HG02870 (cell line): ENCODE measurements around the gene DIRAS1.
"Not testable (repeated sequence)": the region's sequence is repeated elsewhere in the genome, so short reads cannot be mapped to it uniquely, and the experiment has no call there.

Experiments used
- ATAC-seq: cut with Tn5 transposase; IDR thresholded peaks from one replicate; pipeline ENCODE4 v1.9.1; 2021; ENCODE audit warnings: mild to moderate bottlenecking, moderate library complexity; ENCODE audit not compliant: unreplicated experiment

Gene DIRAS1

DNA sequence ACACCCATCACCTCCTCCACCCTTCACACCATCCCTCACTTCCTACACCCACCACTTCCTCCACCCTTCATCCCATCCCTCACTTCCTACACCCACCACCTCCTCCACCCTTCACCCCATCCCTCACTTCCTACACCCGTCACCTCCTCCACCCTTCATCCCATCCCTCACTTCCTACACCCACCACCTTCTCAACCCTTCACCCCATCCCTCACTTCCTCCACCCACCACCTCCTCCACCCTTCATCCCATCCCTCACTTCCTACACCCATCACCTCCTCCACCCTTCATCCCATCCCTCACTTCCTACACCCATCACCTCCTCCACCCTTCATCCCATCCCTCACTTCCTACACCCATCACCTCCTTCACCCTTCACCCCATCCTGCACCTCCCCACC, 7.1 kb downstream of the DIRAS1 start:
- not testable (repeated sequence) for ATAC-seq

GRCh38 chr19:2713170-2713569, 8.0 kb downstream of the DIRAS1 start:
- not testable (repeated sequence) for ATAC-seq

GRCh38 chr19:2711875-2712205, 9.3 kb downstream of the DIRAS1 start:
- ATAC-seq, result no peak

DNA sequence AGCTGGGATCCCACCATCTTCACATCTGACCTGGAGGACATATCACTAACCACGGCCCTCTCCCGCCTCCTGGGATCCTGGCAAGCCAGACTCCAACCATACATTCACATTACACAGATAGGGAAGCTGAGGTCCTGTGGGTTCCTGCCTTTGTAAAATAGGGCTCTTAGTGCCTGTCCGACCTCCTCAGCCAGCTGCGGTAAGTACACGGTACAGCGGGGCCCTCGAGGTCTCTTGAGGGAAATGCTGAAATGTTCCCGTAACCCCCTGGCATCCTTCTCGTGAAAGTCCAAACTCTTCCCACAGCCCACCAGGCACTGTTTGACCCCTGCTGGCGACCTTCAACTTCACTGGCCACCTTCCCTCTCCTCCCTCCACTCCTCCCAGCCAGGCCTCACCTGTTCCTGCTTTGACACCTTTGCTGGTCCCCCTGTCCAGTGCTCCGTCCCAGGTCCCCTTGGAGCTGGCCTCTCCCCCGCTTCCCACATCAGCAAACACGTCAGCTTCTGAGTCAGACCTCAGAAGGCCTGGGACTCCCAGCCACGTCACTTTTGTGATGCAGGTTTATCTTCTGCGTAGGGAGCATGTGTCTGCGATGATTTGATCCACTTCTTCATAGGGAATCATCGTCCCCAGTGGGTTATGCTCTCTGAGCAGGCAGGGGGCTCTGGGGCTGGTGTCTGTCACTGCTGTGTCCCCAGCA, 9.8 kb downstream of the DIRAS1 start:
- ATAC-seq, result no peak

- ATAC-seq, result no peak
These were observed 14.9 kb downstream of the DIRAS1 start for GRCh38 chr19:2706251-2706650.

GRCh38 chr19:2703691-2704216, 17.4 kb downstream of the DIRAS1 start:
- ATAC-seq, result no peak

DNA sequence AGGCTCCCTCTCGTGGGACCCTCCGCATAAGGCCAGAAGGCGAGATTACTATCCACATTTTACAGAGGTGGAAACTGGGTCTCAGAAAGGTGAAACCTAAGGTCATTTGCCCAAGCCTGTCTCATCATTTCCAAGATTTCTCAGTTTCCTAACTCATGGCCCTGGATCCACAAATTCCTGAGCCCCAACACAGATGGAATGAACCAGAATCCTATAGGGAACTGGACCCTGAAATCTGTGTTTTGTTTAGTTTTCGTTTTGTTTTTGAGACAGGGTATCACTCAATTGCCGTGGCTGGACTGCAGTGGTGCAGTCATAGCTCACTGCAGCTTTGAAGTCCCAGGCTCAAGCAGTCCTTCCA, 18.1 kb downstream of the DIRAS1 start:
- no peak for ATAC-seq

DNA sequence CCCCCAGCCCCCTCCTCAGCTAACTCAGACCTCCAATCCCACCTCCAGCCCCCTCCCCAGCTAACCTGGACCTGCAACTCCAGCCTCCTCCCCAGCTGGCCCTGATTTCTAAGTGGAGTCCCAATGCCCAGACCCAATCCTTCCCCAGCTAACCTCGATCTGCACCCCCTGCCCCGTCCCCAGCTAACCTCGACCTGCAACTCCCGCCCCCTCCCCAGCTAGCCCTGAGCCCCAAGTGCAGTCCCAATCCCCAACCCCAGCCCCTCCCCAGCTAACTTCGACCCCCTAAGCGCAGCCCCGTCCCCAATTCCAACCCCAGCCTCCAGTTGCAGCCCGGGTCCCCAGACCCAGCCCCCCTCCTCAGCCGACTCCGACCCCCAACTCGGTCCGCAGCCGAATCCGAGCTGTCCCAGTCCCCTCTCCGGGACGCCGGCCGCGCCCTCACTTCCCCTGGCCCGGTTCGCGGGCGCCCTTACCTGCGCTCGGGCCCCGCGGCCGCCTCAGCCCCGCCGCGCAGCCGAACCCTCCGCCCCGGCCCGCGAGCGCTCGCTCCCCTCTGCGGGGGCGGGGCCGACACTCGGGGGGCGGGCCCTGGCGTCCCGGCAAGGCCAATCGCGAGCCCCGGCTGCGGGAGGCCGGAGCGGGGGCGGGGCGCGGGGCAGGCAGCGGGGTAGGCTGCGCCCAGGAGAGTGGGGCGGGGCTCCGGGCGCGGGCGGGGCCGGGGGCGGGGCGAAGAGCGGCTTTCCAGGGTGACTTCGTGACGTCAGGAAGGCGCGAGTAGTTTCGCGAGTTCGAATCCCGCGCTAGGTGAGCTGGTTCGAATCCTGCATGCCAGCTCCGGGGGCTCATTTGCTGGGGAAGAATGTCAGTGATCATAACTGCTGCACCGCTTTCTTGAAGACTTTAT, 18.7 kb downstream of the DIRAS1 start, which contains the start of gene GNG7:
Gene GNG7, minus strand, starts transcription at position 525 of the 907 bp plus-strand sequence. CDS start 182,006 bp downstream, outside the sequence.
- ATAC-seq, result no peak

- ATAC-seq, result no peak
These were observed 19.6 kb downstream of the DIRAS1 start for GRCh38 chr19:2701361-2702169.

GRCh38 chr19:2700660-2701360, 20.4 kb downstream of the DIRAS1 start:
- no peak for ATAC-seq

GRCh38 chr19:2699413-2700140, 21.6 kb downstream of the DIRAS1 start:
- no peak for ATAC-seq

- ATAC-seq, result no peak
These were observed 27.0 kb downstream of the DIRAS1 start for GRCh38 chr19:2694196-2694595.

- no peak for ATAC-seq
These were observed 27.5 kb downstream of the DIRAS1 start for GRCh38 chr19:2693492-2694160.

- no peak for ATAC-seq
These were observed 29.2 kb downstream of the DIRAS1 start for GRCh38 chr19:2691951-2692350.

- no peak for ATAC-seq
These were observed 30.3 kb downstream of the DIRAS1 start for GRCh38 chr19:2690856-2691255.

DNA sequence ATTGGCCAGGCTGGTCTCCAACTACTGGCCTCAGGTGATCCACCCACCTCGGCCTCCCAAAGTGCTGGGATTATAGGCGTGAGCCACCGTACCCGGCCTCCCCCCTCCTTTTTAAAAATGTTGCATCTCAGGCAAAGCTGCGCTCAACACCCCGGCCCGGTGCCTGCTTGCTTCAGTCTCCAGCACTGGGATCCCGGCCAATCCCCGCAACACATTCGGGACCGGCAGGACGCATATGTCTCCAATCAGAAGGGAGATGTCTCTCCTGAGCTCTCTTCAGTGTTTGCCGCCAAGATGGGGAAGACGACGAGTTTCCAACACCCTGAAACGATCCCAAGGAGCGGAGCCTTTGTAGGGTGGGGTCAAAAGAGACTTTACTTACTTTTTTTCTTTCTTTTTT, 34.8 kb downstream of the DIRAS1 start:
- no peak for ATAC-seq

- no peak for ATAC-seq
These were observed 35.9 kb downstream of the DIRAS1 start for GRCh38 chr19:2685204-2685704.

DNA sequence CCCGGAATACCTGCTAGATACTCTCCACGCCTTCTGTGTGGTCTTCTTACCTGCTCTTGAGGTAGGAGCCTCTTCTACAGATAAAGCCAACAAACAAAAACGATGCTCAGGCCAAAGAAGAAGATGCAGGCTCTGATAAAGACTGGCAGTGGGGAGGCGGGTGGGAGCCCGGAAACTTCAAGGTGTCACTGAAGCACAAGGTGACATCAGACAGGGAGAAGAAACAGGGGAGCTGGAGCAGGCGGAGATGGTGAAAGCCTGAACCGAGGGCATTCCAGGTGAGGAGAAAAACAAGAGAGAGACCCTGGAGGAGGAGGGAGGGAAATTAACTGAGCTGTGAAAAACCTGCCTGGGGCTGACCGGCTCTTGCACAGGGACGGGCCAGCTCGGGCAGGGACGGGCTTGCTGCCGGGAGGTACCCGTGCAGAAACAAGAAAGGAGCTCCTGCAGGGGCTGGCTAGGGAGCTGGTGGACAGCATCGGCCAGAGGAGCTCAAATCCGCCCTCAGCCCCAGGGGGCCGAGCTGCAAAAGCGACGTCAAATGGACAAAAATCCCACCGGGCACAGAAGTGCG, 37.7 kb downstream of the DIRAS1 start:
- ATAC-seq, result no peak

- no peak for ATAC-seq
These were observed 40.4 kb downstream of the DIRAS1 start for GRCh38 chr19:2680808-2681207.
